ENCODE data around the gene MMP17.
A peak's percentile ranks its signal among the peaks of the same experiment; 100 is the strongest.

The MMP17 gene

DNA sequence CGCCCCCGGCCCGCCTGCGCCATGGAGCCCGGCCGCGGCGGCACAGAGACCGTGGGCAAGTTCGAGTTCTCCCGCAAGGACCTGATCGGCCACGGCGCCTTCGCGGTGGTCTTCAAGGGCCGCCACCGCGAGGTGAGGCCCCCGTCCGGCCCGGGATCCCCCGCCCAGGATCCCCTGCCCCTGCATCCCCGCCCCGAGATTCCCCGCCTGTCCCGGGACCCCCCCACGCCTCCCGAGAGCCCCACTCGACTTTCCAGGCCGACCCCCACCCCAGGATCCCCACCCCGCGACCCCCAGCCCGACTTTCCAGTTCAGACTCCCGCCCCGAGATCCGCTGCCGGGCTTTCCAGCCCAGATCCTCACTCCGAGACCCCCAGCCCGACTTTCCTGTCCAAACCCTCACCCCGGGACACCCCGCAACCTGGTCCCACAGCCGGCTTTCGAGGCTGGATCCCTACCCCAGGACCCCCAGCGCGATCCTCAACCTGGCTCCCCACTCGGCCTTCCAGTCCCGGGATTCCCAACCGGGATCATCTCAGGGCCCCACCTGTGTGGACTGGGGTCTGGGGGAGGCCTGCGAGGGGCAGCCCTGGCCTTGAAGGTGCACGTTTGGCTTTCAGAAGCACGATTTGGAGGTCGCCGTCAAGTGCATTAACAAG is 66.9 kb downstream of the MMP17 start:
- no peak for DNase-seq (ENCODE audit: low read depth in 2 of 2)

DNA sequence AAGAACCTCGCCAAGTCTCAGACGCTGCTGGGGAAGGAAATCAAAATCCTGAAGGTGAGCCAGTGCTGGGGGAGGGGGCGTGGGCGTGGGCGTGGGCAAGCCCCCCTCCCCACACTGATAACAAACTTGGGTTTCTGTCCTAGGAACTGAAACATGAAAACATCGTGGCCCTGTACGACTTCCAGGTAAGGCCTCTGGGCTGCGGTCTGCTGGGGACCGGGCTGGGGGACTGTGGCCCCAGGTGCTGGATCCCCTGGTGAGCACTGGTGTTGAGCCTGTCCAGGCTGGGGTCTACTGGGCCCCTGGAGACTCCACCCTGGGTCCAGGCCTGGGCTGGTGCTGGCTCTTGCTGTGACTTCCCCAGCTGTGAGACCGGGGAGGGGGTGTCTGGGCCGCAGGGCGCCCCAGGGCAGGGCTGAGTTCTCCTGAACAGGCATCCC is 67.5 kb downstream of the MMP17 start:
- no peak for DNase-seq (ENCODE audit: low read depth in 2 of 2)

DNA sequence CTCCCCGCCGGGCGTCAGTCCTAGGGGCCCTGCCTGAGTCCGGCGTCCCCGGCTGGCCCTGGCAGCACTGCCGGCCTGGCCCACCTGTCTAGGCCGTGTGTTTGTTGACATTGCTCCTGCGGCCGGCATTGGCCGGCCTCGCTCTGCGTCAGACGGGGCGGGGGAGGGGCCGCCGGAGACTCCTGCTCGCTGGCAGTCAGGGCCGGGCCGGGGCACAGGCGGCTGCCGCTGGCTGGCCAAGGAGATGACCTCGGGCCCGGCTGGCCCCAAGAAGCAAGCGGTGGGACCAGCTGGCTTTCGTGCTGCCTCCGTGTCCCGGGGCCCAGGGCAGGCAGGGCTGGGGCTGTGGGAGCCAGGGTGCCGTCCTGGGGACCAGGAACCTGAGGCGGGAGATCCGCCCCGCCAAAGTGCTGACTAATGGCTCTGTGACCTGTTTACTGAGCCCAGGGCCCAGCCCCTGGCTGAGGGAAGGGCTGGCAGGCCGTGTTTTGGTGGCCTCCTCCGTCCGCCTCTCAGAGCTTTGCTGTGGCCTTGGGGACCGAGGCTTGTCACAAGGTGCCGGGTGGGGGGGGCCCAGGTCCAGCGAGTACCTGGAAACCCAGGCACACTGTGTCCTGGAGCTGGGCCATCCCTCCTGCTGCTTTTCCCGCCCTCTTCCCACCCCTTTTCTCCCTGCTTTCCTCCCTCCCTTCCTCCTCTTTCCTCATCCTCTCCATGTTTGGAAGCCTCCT is 68.1 kb downstream of the MMP17 start:
- peak; percentile 61 to 64 for DNase-seq (ENCODE audit: low read depth in 2 of 2)

DNA sequence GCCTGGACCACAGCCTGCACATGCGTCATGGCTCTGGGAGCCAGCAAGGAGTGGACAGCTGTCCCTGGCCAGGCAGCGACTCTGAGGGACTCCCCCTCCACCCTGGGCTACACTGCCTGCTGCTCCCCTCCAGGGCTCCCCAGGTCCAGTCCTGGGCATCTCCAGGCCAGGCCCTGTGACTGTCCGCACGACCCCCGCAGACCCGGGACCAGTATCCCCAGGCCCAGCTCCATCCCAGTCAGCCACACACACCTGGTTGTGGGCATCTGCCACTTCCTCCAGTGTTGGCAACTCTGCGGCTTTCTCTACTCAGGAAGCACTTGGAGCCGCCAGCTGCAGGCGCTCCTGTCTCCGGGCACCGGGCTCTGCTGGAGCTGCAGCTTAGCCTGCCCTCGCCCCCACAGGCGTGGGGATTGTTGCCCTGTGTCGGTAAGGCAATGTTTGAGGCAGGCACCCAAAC is 68.6 kb downstream of the MMP17 start:
- no peak for DNase-seq (ENCODE audit: low read depth in 2 of 2)

DNA sequence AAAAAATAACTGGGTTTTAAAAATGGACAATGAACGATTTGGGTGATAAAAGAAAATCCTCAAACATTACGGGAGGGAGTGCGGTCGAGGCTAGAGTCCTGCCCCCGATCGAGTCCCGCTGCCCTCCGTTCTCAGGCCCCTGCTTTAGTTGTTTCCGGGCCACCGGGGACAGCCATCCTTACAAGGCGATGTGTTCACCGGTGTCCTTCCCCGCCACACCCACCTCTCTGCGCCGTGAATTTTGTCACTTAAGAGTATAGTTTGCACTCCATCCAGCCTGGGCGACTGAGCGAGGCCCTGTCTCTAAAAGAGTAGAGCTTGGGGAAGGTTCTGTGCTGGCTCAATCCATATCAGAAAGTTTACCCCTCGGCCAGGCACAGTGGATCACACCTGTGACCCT is 69.1 kb downstream of the MMP17 start:
- DNase-seq (ENCODE audit: low read depth in 2 of 2): no peak

DNA sequence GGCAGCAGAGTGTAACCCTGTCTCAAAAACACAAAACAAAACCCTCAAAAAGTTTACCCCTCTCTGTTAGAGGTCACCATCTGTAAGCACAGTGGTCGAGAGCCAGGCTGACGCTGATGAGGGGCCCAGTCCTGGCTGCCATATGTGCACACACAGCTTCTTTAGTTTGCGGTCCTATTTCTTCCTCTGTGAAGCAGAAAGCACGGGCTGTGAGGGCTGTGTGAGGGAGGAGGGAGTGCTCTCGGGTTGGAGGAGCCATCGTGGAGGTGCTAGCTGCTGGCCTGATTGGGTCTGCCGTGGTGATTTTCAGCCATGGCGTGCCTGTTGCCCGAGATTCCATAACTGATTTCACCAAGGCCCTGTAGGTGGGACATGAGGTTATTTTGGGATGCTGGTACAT is 69.7 kb downstream of the MMP17 start:
- no peak for DNase-seq (ENCODE audit: low read depth in 2 of 2)

DNA sequence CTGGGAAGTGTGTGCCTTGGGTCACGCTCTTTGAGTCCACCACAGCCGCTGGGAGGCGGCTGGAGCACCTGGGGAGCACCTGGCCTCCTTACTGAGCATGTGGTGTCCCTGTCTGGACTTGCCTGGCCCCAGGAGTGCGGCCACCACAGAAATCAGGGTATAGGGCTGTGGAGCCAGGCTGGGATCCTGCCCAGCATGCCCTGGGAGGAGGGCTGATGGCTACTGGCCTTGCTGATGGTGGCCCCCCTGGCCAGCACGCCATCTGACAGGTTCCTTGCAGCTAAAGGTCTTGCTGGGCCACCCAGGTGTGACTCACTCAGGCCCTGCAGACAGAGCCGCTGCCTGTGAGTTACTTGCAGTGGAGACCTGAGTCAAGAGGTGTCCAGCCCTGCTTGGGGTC is 72.2 kb downstream of the MMP17 start:
- DNase-seq (ENCODE audit: low read depth in 2 of 2): no peak
